Measurements from ENCODE around the gene SNRPF.
"Not testable (repeated sequence)": the region's sequence is repeated elsewhere in the genome, so short reads cannot be mapped to it uniquely, and the experiment has no call there.

SNRPF gene

GRCh38 chr12:95858451-95859343 lies at the start of gene SNRPF:
SNRPF (plus strand) TSS chr12:95858952; CDS start chr12:95859074, 122 bp downstream.
- peak; percentile 91 for DNase-seq

GRCh38 chr12:95809000-95809680 lies 49.6 kb upstream of the SNRPF start:
- DNase-seq, result no peak

GRCh38 chr12:95810411-95810810 lies 48.3 kb upstream of the SNRPF start:
- no peak for DNase-seq

GRCh38 chr12:95812155-95812554 lies 46.6 kb upstream of the SNRPF start:
- DNase-seq, result not testable (repeated sequence)

GRCh38 chr12:95815632-95816212 lies 43.0 kb upstream of the SNRPF start:
- no peak for DNase-seq

- no peak for DNase-seq
These were observed 38.6 kb upstream of the SNRPF start for GRCh38 chr12:95820096-95820703.

- DNase-seq, result no peak
These were observed 29.4 kb upstream of the SNRPF start for GRCh38 chr12:95829395-95829794.

- DNase-seq, result no peak
These were observed 28.2 kb upstream of the SNRPF start for GRCh38 chr12:95830335-95831089.

- DNase-seq, result no peak
These were observed 24.2 kb upstream of the SNRPF start for GRCh38 chr12:95834572-95834971.

- no peak for DNase-seq
These were observed 22.6 kb upstream of the SNRPF start for GRCh38 chr12:95836185-95836609.

GRCh38 chr12:95836630-95837239 lies 22.0 kb upstream of the SNRPF start:
- no peak for DNase-seq

- no peak for DNase-seq
These were observed 21.3 kb upstream of the SNRPF start for GRCh38 chr12:95837240-95838038.

- no peak for DNase-seq
These were observed 20.6 kb upstream of the SNRPF start for GRCh38 chr12:95838125-95838524.

GRCh38 chr12:95842426-95842825 lies 16.3 kb upstream of the SNRPF start:
- DNase-seq, result not testable (repeated sequence)

GRCh38 chr12:95848575-95849388 lies 10.0 kb upstream of the SNRPF start:
- DNase-seq, result no peak

GRCh38 chr12:95851606-95852005 lies 7.1 kb upstream of the SNRPF start:
- DNase-seq, result no peak

- no peak for DNase-seq
These were observed 6.6 kb upstream of the SNRPF start for GRCh38 chr12:95852133-95852532.

GRCh38 chr12:95857156-95857555 lies 1.6 kb upstream of the SNRPF start:
- DNase-seq, result no peak

GRCh38 chr12:95857799-95858198 lies 953 bp upstream of the SNRPF start:
- DNase-seq, result no peak

- DNase-seq, result no peak
These were observed 628 bp downstream of the SNRPF start for GRCh38 chr12:95859344-95859816.

Measured in activated CD4-positive, alpha-beta T cell treated with anti-CD3 and anti-CD28 coated beads for 1 hour (primary cell).